MM.1S (cell line): Measurements from ENCODE around the gene CFAP46.

Experiments
- DNase-seq: peaks from one replicate; pipeline ENCODE4 v3.0.0-alpha.2; 2015
- H2AFZ ChIP-seq: fragments of 300-600 bp; sonication (generic); 2 replicates; pipeline ENCODE4 v1.6.0; 2016; ENCODE audit warnings: antibody characterized with exemption, low read length
- H3F3A ChIP-seq: fragments of 300-600 bp; sonication (generic); 2 replicates; pipeline ENCODE4 v1.6.1; 2016; ENCODE audit warnings: mild to moderate bottlenecking, antibody characterized with exemption, low read length, moderate library complexity, mixed read lengths; ENCODE audit not compliant: insufficient read depth
- H3K27ac ChIP-seq: fragments of 300-600 bp; sonication (generic); 2 replicates; pipeline ENCODE4 v1.5.1; 2016; ENCODE audit warnings: mild to moderate bottlenecking, low read length
- H3K27me3 ChIP-seq: fragments of 300-600 bp; sonication (generic); replicated peaks from 2 replicates; pipeline ENCODE4 v1.6.0; 2016; ENCODE audit warnings: low read length; ENCODE audit not compliant: insufficient read depth
- H3K36me3 ChIP-seq: fragments of 300-600 bp; sonication (generic); replicated peaks from 2 replicates; pipeline ENCODE4 v1.6.1; 2016; ENCODE audit warnings: mild to moderate bottlenecking, low read length, mixed read lengths; ENCODE audit not compliant: insufficient read depth
- H3K4me1 ChIP-seq: fragments of 300-600 bp; sonication (generic); 2 replicates; pipeline ENCODE4 v1.6.1; 2016; ENCODE audit warnings: low read length, mixed read lengths
- H3K4me2 ChIP-seq: fragments of 300-600 bp; sonication (generic); 2 replicates; pipeline ENCODE4 v1.6.0; 2016; ENCODE audit warnings: low read depth, low read length
- H3K4me3 ChIP-seq: fragments of 300-600 bp; sonication (generic); 2 replicates; pipeline ENCODE4 v1.5.1; 2016; ENCODE audit warnings: low read length, mixed read lengths
- H3K79me2 ChIP-seq: fragments of 300-600 bp; sonication (generic); 2 replicates; pipeline ENCODE4 v1.6.1; 2016; ENCODE audit warnings: mixed run types, low read length, mixed read lengths
- H3K9ac ChIP-seq: fragments of 300-600 bp; sonication (generic); 2 replicates; pipeline ENCODE4 v1.6.1; 2016; ENCODE audit warnings: low read length, mixed read lengths
- H3K9me2 ChIP-seq: fragments of 300-600 bp; sonication (generic); replicated peaks from 2 replicates; pipeline ENCODE4 v1.6.1; 2016; ENCODE audit warnings: mild to moderate bottlenecking, low read length, mixed read lengths; ENCODE audit not compliant: insufficient read depth
- H3K9me3 ChIP-seq: fragments of 300-600 bp; sonication (generic); replicated peaks from 2 replicates; pipeline ENCODE4 v1.6.1; 2016; ENCODE audit warnings: mild to moderate bottlenecking, low read length, mixed read lengths; ENCODE audit not compliant: insufficient read depth
- H4K20me1 ChIP-seq: fragments of 300-600 bp; sonication (generic); 2 replicates; pipeline ENCODE4 v1.6.1; 2016; ENCODE audit warnings: mild to moderate bottlenecking, low read length, moderate library complexity, mixed read lengths; ENCODE audit not compliant: insufficient read depth
- CTCF ChIP-seq: fragments of 300-600 bp; sonication (generic); IDR thresholded peaks from 2 replicates; pipeline ENCODE4 v1.5.1; 2016; ENCODE audit warnings: antibody characterized with exemption, low read length, mixed read lengths
- EZH2 ChIP-seq: fragments of 300-600 bp; sonication (generic); optimal IDR thresholded peaks from 2 replicates; pipeline ENCODE3; 2017; ENCODE audit warnings: low read depth, mild to moderate bottlenecking, antibody characterized with exemption, low read length, mixed read lengths
- EZH2phosphoT487 ChIP-seq: fragments of 300-600 bp; sonication (generic); IDR thresholded peaks from 2 replicates; pipeline ENCODE4 v1.6.1; 2018; ENCODE audit warnings: antibody characterized with exemption, low read length

CFAP46 gene

GRCh38 chr10:132796846-132797245, 145.5 kb downstream of the CFAP46 start:
- DNase-seq = no peak
- no peaks in the 10 kb centered on the region for H3K9me2 ChIP-seq
- no peak overlapping the region for H2AFZ ChIP-seq
- H3K27ac ChIP-seq = no peak overlapping the region
- no peak overlapping the region for H3K4me3 ChIP-seq
- no peaks in the 10 kb centered on the region for H3F3A ChIP-seq
- no peak overlapping the region for H3K4me2 ChIP-seq
- H3K79me2 ChIP-seq = no peaks in the 10 kb centered on the region
- H3K27me3 ChIP-seq = peaks cover 20% of the 10 kb centered on the region
- H3K9ac ChIP-seq = no peak overlapping the region
- H4K20me1 ChIP-seq = no peaks in the 10 kb centered on the region
- no peaks in the 10 kb centered on the region for H3K36me3 ChIP-seq
- no peaks in the 10 kb centered on the region for H3K9me3 ChIP-seq
- no peak for TF ChIP-seq EZH2phosphoT487
- no peak for TF ChIP-seq CTCF
- TF ChIP-seq EZH2 = no peak
- no peaks in the 10 kb centered on the region for H3K4me1 ChIP-seq

GRCh38 chr10:132793871-132794849, 148.2 kb downstream of the CFAP46 start:
- no peaks in the 10 kb centered on the region for H3K4me1 ChIP-seq
- no peak overlapping the region for H3K27ac ChIP-seq
- H3F3A ChIP-seq = no peaks in the 10 kb centered on the region
- TF ChIP-seq EZH2 = no peak
- no peak for TF ChIP-seq CTCF
- TF ChIP-seq EZH2phosphoT487 = no peak
- H3K4me3 ChIP-seq = no peak overlapping the region
- H3K36me3 ChIP-seq = no peaks in the 10 kb centered on the region
- peaks cover 20% of the 10 kb centered on the region for H3K27me3 ChIP-seq
- DNase-seq = no peak
- no peaks in the 10 kb centered on the region for H3K9me2 ChIP-seq
- H4K20me1 ChIP-seq = no peaks in the 10 kb centered on the region
- no peaks in the 10 kb centered on the region for H3K9me3 ChIP-seq
- H3K79me2 ChIP-seq = no peaks in the 10 kb centered on the region
- no peak overlapping the region for H3K9ac ChIP-seq
- no peak overlapping the region for H2AFZ ChIP-seq
- no peak overlapping the region for H3K4me2 ChIP-seq

- no peaks in the 10 kb centered on the region for H3K9me2 ChIP-seq
- no peaks in the 10 kb centered on the region for H3K79me2 ChIP-seq
- no peak overlapping the region for H3K4me2 ChIP-seq
- TF ChIP-seq CTCF (no peak), EZH2 (no peak), EZH2phosphoT487 (no peak)
- no peak overlapping the region for H3K27ac ChIP-seq
- H3K4me1 ChIP-seq = no peaks in the 10 kb centered on the region
- no peaks in the 10 kb centered on the region for H4K20me1 ChIP-seq
- no peak overlapping the region for H2AFZ ChIP-seq
- H3K36me3 ChIP-seq = no peaks in the 10 kb centered on the region
- H3K9ac ChIP-seq = no peak overlapping the region
- no peaks in the 10 kb centered on the region for H3F3A ChIP-seq
- H3K27me3 ChIP-seq = peaks cover 20% of the 10 kb centered on the region
- no peak for DNase-seq
- H3K4me3 ChIP-seq = no peak overlapping the region
- no peaks in the 10 kb centered on the region for H3K9me3 ChIP-seq
Observed at GRCh38 chr10:132793213-132793612, 149.2 kb downstream of the CFAP46 start.
